Measurements from ENCODE around the gene ZNF324.
"Not testable (repeated sequence)": the region's sequence is repeated elsewhere in the genome, so short reads cannot be mapped to it uniquely, and the experiment has no call there.

Gene ZNF324

GRCh38 chr19:58507602-58508223 lies 40.8 kb downstream of the ZNF324 start:
- not testable (repeated sequence) for DNase-seq

DNA sequence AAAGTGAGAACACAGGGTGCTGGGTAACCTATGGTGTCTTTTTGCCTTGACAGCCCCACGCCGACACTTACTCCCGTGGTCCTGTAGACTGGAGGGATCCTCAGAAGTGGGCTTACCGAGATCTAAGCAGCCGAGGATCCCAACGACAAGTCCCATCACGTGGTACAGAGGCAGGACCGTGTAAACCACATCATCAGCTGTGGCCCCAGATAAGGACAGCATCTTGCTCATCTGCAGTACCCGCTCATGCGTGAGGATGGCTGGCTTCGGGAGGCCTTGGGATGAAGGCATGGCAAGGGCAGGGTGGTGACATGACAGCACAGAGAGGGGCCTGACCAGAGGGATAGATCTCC lies 42.8 kb downstream of the ZNF324 start:
- no peak for DNase-seq

DNA sequence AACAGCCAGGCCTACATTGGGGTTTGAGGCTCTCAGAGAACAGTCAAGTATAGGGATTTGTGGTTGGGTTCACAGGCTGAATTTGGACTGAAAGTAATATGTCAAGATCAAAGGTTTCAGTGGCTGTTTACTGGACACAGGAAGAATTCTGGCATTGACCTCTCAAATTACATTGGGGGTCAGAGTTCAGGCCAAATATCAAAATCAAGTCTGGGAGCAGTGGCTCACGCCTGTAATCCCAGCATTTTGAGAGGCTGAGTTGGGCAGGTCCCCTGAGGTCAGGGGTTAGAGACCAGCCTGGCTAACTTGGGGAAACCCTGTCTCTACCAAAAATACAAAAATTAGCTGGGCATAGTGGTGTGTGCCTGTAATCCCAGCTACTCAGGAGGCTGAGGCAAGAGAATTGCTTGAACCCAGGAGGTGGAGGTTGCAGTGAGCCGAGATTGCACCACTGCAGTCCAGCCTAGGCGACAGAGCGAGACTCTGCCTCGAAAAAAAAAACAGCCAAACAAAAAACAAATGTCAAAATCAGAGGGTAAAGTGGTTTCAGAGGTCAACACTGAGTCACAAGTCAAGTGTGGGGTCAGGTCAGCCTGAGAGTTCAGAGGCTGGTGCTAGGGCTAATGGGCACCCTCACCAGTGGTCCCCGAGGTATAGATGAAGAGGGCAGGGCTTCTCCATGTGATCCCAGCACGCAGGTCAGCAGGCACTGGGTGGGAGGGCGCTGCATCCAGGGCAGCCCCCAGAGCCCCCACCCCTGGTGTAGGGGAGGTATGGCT lies 43.4 kb downstream of the ZNF324 start:
- DNase-seq, result no peak

DNA sequence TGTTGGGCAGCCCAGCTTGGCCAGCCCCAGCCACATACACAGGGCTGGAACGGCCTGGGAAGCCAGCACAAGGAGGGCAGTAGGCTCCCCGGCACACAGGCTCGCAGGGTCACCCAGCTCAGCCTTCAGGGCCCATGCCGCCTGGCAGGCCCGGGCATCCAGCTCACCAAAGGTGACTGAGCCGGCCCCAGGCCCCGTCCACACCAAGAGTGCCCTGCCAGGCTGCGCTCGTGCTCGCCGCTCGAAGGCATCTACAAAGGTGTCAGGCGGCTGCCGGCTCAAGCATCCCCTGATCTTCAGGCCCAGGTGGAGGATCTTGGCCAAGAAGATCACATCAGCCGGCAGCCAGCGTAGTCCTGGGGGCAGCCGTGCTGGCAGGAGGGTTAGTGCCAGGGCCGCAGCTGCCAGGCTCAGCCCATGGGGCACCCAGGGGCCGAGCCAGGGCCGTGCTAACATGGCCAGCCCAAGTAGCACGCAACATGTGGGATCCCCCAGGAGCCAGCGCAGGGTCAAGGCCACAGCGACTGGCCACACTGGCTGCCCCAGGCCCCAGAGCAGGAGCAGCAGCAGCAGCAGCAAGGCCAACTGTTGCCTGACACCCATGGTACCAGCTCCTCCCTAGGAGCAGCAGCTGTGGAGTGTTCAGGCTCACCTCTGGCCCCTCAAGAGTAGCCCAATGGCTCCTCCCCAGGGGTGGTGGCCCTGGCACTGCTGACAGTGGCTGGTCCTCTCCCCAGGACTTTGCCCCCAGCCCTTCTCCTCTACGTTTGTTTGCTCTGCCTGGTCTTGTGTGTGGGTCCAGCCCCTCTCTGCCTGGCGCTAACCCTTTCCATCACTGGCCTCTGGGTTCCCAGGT lies 44.7 kb downstream of the ZNF324 start, which contains the start of gene SLC27A5:
Gene SLC27A5, minus strand, starts transcription at position 640 of the 856 bp plus-strand sequence. Its CDS starts 37 bp downstream, at position 603.
- DNase-seq, result no peak

DNA sequence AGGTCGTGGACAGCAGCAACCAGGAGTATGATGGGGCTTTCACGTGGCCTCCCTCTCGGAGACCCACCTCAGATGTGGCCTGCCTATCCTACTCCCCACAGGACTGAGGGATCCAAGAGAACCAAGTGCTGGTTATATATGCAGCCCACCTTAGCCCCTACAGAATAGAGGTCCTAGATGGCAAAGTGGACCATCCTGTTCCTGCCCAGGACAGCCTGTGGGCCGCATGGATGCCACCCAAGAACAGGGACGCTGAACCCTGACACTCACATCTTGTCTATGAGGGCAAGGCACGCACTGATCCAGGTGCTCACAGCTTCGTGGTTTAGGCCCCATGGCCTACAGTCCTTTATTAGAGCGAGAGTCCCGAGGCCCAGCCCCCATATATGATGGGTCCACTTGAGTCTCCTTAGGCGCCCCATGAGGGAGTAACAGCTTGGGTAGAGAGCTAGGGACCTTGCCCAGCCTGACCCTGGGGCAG lies 46.4 kb downstream of the ZNF324 start:
- no peak for DNase-seq

DNA sequence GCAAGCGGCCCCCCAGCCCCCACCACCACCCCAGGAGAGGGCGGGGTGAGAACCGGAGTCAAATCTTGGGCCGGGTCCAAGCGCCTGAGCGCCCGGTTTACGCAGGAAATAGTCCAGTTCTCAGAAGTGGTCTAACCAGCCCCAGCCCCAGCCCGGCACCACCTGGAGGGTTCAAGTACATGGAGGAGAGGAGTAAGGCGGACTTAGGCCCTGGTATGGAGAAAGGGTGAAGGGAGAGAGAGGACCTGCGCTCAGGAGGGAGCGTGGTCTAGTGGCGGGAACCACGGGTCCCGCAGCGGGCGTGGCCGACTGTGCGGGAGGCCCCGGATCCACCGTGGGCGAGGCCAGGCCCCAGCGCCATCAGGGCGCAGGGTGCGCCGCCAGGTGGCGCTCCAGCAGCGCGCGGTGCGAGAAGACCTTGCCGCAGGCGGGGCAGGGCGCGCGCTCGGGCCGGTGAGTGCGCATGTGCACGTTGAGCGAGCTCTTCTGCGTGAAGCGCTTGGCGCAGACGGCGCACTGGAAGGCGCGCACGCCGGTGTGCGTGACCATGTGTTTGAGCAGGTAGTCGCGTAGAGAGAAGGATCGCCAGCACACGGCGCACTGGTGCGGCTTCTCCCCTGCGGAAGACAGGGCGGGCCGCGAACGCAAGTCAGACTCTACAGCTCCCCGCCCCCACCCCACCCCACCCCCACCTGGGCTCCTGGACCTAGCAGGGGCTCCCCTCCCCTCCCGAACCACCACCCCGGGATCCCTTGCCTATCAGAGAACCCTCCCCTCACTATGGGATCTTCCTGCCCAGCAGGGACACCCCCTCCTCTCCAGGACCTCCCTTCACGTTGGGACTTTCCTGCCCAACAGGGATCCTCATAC lies 47.0 kb downstream of the ZNF324 start:
- peak; percentile 86 to 89 for DNase-seq

GRCh38 chr19:58514564-58515022 lies 47.7 kb downstream of the ZNF324 start:
- no peak for DNase-seq

- DNase-seq, result no peak
Measured at GRCh38 chr19:58515259-58515658, 48.4 kb downstream of the ZNF324 start.

- DNase-seq, result no peak
Measured at GRCh38 chr19:58516246-58516836, 49.5 kb downstream of the ZNF324 start.

DNA sequence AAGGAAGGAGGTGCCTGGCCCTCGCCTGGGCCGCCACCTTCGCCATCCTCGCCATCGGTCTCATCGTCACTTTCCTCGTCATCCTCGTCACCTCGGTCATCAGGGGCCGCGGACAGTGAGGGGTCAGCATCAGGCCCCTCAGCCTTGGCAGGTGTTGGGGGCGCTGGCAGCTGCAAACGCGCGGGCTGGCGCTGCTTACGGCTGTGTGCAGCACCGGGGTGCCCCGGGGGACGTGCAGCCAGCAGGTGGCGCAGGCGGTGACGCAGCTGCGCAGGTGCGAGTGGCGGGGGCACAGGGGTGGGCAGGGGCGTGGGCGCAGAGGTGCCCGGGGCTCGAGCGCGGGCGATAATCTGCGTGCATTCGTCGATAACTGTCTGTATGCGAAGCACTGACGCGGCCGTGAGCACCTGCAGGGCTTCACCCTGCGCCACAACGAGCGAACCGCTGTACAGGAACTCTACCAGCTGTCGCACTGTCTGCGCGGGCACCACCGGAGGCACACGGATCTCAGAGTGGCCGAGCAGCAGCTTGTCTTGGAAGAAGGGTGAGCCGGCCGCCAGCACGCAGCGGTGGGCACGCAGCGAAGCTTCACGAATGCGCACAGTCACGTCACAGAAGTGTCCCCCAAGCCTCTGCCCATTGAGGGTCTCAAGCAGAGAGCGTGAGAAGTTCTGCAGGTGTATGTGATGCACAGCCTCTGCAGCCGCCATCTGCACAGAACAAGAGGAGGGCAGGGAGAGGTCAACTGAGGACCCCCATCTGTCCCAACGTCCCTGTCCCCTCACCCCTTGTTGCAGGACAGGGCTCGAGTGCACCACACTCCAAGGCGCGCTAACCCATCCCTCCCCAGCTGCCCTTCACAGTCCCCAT lies 50.3 kb downstream of the ZNF324 start:
- DNase-seq, result no peak

- DNase-seq, result no peak
Measured at GRCh38 chr19:58518256-58519086, 51.6 kb downstream of the ZNF324 start.

- peak in 1 of 2 experiments; percentile 51 for DNase-seq
Measured at GRCh38 chr19:58519087-58519354, 52.1 kb downstream of the ZNF324 start.

- peak; percentile 84 to 93 for DNase-seq
Measured at GRCh38 chr19:58519355-58520256, 52.7 kb downstream of the ZNF324 start, which contains the start of gene ZBTB45. Gene ZBTB45 (minus strand): TSS chr19:58519810. CDS start chr19:58517673, 2,137 bp downstream.

GRCh38 chr19:58520257-58520599 lies 53.3 kb downstream of the ZNF324 start:
- DNase-seq, result peak in 1 of 2 experiments; percentile 45

DNA sequence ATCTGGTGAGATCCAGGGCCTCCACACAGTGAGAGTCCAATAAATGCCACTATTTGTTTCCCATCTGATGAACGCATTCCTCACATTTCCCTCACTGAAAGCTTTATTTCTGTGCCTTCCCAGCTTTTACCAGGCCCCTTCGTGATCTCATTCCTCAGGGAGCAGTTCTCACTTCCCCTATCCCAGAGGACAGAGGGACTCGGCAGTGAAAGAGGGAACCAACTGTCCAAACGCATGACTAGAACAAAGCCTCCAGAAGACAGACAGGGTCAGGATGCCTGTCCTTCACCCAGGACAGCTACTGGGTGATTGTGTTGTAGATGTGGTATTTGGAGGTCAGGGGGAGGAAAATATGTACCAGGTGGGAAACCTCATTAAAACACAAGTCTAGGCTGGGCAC lies 54.8 kb downstream of the ZNF324 start:
- DNase-seq, result no peak

DNA sequence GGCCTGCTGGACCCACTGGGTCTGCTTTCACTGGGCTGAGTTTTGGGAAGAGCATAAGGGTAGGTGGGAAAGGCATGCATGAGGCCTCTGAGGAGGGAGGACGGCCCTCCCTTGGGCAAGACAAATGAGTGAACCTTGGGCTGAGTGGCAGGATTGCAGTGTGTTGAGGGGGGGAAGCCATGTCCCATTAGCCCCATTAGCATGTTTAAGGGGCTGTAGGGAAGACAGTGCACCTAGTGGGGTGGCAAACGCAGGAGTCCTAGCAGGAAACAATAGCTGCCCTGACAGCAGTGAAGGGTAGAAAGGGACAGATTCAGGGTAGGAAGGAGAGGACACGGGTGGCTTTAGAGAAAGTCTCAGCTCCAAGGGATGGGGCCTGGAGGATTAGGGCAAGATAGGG lies 55.8 kb downstream of the ZNF324 start:
- no peak for DNase-seq
